Thoracic aorta (tissue), 2 donors: ENCODE results near the gene CLHC1. TPM values are rescaled to one million over a fixed set of nuclear protein-coding genes. Genes with fewer than 3 reads are reported as not detected.

Experiments
- ATAC-seq: fragments of 150-250 bp; one replicate; pipeline ENCODE4 v1.8.0; 2017; ENCODE audit warnings: low read depth; ENCODE audit not compliant: insufficient number of reproducible peaks, low FRiP score
- DNase-seq: peaks from one replicate; pipeline ENCODE4 v3.0.0-alpha.2; 2020; ENCODE audit warnings: low spot score
- H3K27ac ChIP-seq, 2 donors: fragments of 200-600 bp; sonication (generic); 1 replicate in 1 of 2; 2 replicates in 1 of 2; pipeline ENCODE4 v1.5.1; 2016; ENCODE audit warnings: mild to moderate bottlenecking in 2 of 2, moderate library complexity in 2 of 2
- H3K27me3 ChIP-seq: fragments of 200-600 bp; sonication (generic); replicated peaks from 2 replicates; pipeline ENCODE4 v1.6.0; 2016; ENCODE audit warnings: mild to moderate bottlenecking; ENCODE audit not compliant: insufficient read depth
- H3K36me3 ChIP-seq: fragments of 200-600 bp; sonication (generic); one replicate; pipeline ENCODE4 v1.5.1; 2016
- H3K4me1 ChIP-seq, 2 donors: fragments of 200-600 bp; sonication (generic); 1 replicate in 1 of 2; 2 replicates in 1 of 2; pipeline versions ENCODE4 v1.5.1 to v1.6.0; 2016; ENCODE audit warnings: low read depth in 2 of 2, mild to moderate bottlenecking in 1 of 2; ENCODE audit not compliant: control insufficient read depth in 1 of 2
- H3K4me3 ChIP-seq: fragments of 200-600 bp; sonication (generic); 2 replicates; pipeline ENCODE4 v1.5.1; 2016; ENCODE audit warnings: mild to moderate bottlenecking
- H3K9me3 ChIP-seq: fragments of 200-600 bp; sonication (generic); 2 replicates; pipeline ENCODE4 v1.5.1; 2016
- total RNA-seq, 2 donors: library from RNA; depleted of rRNA; stranded (reverse); fragments of >200 nt; gene quantifications; one replicate each; pipeline versions ENCODE4 v1.1.0 to v1.2.3, GENCODE V29; 2016
- TF ChIP-seq, protein P1 (sequence below): fragments of 200-600 bp; sonication (generic); IDR thresholded peaks from one replicate; pipeline ENCODE4 v1.5.1; 2019; ENCODE audit warnings: antibody characterized with exemption

Gene CLHC1
- total RNA-seq, 2 donors from 2014 or later: 0.28 to 8.4 TPM

DNA sequence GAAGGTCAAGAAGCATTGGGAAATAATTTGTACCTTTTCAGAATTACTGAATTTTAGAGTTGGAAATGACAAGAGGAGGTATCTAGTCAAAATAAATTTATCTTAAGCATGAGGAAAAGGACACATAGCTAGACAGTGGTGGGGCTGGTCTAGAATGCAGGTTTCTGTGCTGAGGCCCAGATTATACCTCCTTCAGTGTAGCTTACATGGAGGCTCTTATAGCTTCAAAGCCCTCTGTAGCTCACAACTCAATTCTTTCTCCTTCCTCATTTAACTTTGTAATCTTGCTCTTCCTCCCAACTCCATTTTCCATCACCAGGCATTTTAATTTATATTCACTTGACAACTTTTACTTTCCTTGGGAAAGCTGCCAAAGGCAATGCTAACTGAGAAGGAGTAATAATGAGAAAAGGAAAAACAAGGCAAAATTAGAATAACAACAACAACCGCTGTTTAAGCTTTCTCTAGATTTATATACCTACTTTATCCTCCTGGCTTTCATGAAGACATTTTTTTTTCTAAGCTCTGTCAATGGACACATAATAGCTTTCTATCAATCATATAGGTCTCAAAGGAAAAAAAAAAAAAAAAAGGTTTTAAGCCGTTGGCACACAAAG lies 58.5 kb downstream of the CLHC1 start:
- Histone ChIP-seq H3K27ac (no peak overlapping the region), H3K4me1 (peaks cover 2 to 28% of the 10 kb centered on the region in 2 donors), H3K9me3 (no peaks in the 10 kb centered on the region), H3K27me3 (no peaks in the 10 kb centered on the region), H3K4me3 (no peak overlapping the region), H3K36me3 (no peaks in the 10 kb centered on the region)
- ATAC-seq: no peak
- DNase-seq: no peak
- TF ChIP-seq, protein P1, sequence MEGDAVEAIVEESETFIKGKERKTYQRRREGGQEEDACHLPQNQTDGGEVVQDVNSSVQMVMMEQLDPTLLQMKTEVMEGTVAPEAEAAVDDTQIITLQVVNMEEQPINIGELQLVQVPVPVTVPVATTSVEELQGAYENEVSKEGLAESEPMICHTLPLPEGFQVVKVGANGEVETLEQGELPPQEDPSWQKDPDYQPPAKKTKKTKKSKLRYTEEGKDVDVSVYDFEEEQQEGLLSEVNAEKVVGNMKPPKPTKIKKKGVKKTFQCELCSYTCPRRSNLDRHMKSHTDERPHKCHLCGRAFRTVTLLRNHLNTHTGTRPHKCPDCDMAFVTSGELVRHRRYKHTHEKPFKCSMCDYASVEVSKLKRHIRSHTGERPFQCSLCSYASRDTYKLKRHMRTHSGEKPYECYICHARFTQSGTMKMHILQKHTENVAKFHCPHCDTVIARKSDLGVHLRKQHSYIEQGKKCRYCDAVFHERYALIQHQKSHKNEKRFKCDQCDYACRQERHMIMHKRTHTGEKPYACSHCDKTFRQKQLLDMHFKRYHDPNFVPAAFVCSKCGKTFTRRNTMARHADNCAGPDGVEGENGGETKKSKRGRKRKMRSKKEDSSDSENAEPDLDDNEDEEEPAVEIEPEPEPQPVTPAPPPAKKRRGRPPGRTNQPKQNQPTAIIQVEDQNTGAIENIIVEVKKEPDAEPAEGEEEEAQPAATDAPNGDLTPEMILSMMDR: no peak

- DNase-seq: no peak
- TF ChIP-seq, protein P1: no peak
- no peak overlapping the region for H3K4me3 ChIP-seq
- H3K36me3 ChIP-seq: no peaks in the 10 kb centered on the region
- no peak for ATAC-seq
- peak overlapping the region; percentile 15 to 56 for H3K27ac ChIP-seq
- H3K4me1 ChIP-seq: peaks cover 8 to 49% of the 10 kb centered on the region in 2 donors
- H3K9me3 ChIP-seq: no peaks in the 10 kb centered on the region
- no peaks in the 10 kb centered on the region for H3K27me3 ChIP-seq
Measured at GRCh38 chr2:55169915-55170314, 62.2 kb downstream of the CLHC1 start.

DNA sequence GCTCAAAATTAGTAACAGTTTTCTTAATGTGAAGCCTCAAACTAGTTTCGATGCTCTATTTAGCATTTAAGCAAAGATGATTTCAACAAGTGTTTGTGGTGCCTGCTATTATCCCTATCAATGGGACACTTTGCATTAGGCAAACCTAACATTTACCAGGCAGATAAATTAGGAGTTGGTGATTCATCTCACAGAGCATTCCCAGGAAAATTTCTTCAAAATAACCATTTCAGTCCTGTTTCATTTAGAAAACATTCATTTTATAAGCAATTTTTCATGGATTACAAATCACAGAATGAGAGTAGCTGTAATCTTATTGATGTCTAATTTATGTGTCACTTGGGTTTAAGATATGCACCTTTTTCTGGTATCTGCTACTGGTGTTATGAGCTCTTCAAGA lies 62.7 kb downstream of the CLHC1 start:
- H3K4me1 ChIP-seq: peaks cover 8 to 49% of the 10 kb centered on the region in 2 donors

GRCh38 chr2:55168221-55169154 lies 63.6 kb downstream of the CLHC1 start:
- H3K9me3 ChIP-seq: no peaks in the 10 kb centered on the region
- H3K4me3 ChIP-seq: no peak overlapping the region
- H3K27me3 ChIP-seq: no peaks in the 10 kb centered on the region
- peak overlapping the region; percentile 44 to 56 for H3K27ac ChIP-seq
- ATAC-seq: no peak
- TF ChIP-seq, protein P1: peak; percentile 53
- H3K36me3 ChIP-seq: no peaks in the 10 kb centered on the region
- DNase-seq: no peak
- H3K4me1 ChIP-seq: peaks cover 9 to 50% of the 10 kb centered on the region in 2 donors

More for the DNA sequence above, 62.7 kb downstream of the CLHC1 start:
- Histone ChIP-seq H3K36me3 (no peaks in the 10 kb centered on the region), H3K9me3 (no peaks in the 10 kb centered on the region), H3K4me3 (no peak overlapping the region), H3K27ac (peak overlapping the region; percentile 44 to 56), H3K27me3 (no peaks in the 10 kb centered on the region)
- DNase-seq (no peak), ATAC-seq (no peak)
- TF ChIP-seq, protein P1: no peak

DNA sequence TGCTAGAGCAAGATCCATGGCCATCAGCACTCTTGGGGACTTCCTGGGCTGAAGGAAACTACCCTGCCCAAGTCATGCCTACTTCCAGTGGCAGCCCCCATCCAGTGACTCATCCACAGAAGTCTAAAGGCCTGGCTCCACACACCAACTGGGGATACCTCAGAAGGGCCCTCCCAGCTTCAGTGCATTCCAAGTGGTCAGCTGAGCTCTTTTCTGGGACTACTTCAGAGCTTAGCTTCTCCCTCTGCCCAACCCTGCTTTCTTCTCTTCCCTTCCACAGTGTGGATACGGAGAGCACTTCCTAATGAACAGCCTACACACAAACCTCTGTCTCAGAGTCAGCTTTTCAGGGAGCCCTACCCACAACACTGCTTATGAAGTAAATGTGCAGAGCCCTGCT lies 66.5 kb downstream of the CLHC1 start:
- TF ChIP-seq, protein P1: no peak
- no peak for ATAC-seq
- H3K4me3 ChIP-seq: no peak overlapping the region
- no peak for DNase-seq
- H3K27ac ChIP-seq: no peak overlapping the region
- H3K27me3 ChIP-seq: no peaks in the 10 kb centered on the region
- no peaks in the 10 kb centered on the region for H3K36me3 ChIP-seq
- no peaks in the 10 kb centered on the region for H3K9me3 ChIP-seq
- H3K4me1 ChIP-seq: peaks cover 14 to 57% of the 10 kb centered on the region in 2 donors
